HG02981 (cell line): ENCODE results near the gene OR2C1.

Experiments
- ATAC-seq: cut with Tn5 transposase; IDR thresholded peaks from one replicate; pipeline ENCODE4 v1.9.1; 2021; ENCODE audit warnings: mild to moderate bottlenecking, moderate library complexity; ENCODE audit not compliant: unreplicated experiment

The OR2C1 gene

GRCh38 chr16:3389663-3390338 lies 34.1 kb downstream of the OR2C1 start:
- no peak for ATAC-seq

- ATAC-seq, result no peak
Measured at GRCh38 chr16:3400446-3400778, 44.7 kb downstream of the OR2C1 start.

GRCh38 chr16:3400779-3401688 lies 45.3 kb downstream of the OR2C1 start, which contains the start of the genes ZNF174 and ZSCAN32:
Gene ZNF174 (plus strand): TSS chr16:3401215. CDS start chr16:3402005, 790 bp downstream.
Gene ZSCAN32 (minus strand): TSS chr16:3401004. CDS start chr16:3397557, 3,447 bp downstream.
- peak; percentile 95 for ATAC-seq

GRCh38 chr16:3401719-3402397 lies 46.2 kb downstream of the OR2C1 start:
- ATAC-seq, result no peak
